Loucy (cell line): ENCODE data around the gene STXBP5.

Source experiments
- H2AFZ ChIP-seq: fragments of 200-600 bp; sonication (generic); 2 replicates; pipeline ENCODE4 v1.6.0; 2016; ENCODE audit warnings: antibody characterized with exemption, mild to moderate bottlenecking, low read length, moderate library complexity
- H3F3A ChIP-seq: fragments of 200-600 bp; 2 replicates; pipeline ENCODE4 v1.6.0; 2016; ENCODE audit warnings: antibody characterized with exemption, low read depth, mild to moderate bottlenecking
- H3K27me3 ChIP-seq: fragments of 200-600 bp; sonication (generic); 2 replicates; pipeline ENCODE4 v1.6.1; 2014; ENCODE audit warnings: low read length, mild to moderate bottlenecking; ENCODE audit not compliant: insufficient read depth, poor library complexity, severe bottlenecking
- H3K36me3 ChIP-seq: fragments of 200-600 bp; sonication (generic); 2 replicates; pipeline ENCODE4 v1.6.1; 2016; ENCODE audit warnings: low read length; ENCODE audit not compliant: insufficient read depth
- H3K4me1 ChIP-seq: fragments of 200-600 bp; sonication (generic); 2 replicates; pipeline ENCODE4 v1.5.1; 2014; ENCODE audit warnings: low read length, mild to moderate bottlenecking; ENCODE audit not compliant: insufficient read depth, poor library complexity, severe bottlenecking
- H3K4me2 ChIP-seq: fragments of 200-600 bp; sonication (generic); 2 replicates; pipeline ENCODE4 v1.6.0; 2014; ENCODE audit warnings: antibody characterized with exemption, low read length, low read depth, mild to moderate bottlenecking; ENCODE audit not compliant: poor library complexity, severe bottlenecking
- H3K4me3 ChIP-seq: fragments of 200-600 bp; sonication (generic); 2 replicates; pipeline ENCODE4 v1.5.1; 2014; ENCODE audit warnings: low read length, mild to moderate bottlenecking, mixed read lengths; ENCODE audit not compliant: poor library complexity, severe bottlenecking
- H3K79me2 ChIP-seq: fragments of 200-600 bp; sonication (generic); 2 replicates; pipeline ENCODE4 v1.6.1; 2014; ENCODE audit warnings: low read length; ENCODE audit not compliant: insufficient read depth
- H3K9ac ChIP-seq: fragments of 200-600 bp; sonication (generic); 2 replicates; pipeline ENCODE4 v1.6.0; 2014; ENCODE audit warnings: mild to moderate bottlenecking, low read depth, low read length, moderate library complexity; ENCODE audit not compliant: poor library complexity, severe bottlenecking
- H3K9me2 ChIP-seq: fragments of 200-600 bp; sonication (generic); replicated peaks from 2 replicates; pipeline ENCODE4 v1.6.1; 2016; ENCODE audit warnings: low read depth, low read length, mixed read lengths
- H3K9me3 ChIP-seq: fragments of 200-600 bp; sonication (generic); 2 replicates; pipeline ENCODE4 v1.6.1; 2014; ENCODE audit warnings: mild to moderate bottlenecking, antibody characterized with exemption, low read length, low read depth; ENCODE audit not compliant: insufficient read depth
- H4K20me1 ChIP-seq: fragments of 200-600 bp; sonication (generic); 2 replicates; pipeline ENCODE4 v1.6.0; 2014; ENCODE audit warnings: antibody characterized with exemption, low read length, mild to moderate bottlenecking; ENCODE audit not compliant: insufficient read depth, poor library complexity, severe bottlenecking
- EZH2phosphoT487 ChIP-seq: fragments of 200-600 bp; IDR thresholded peaks from 2 replicates; pipeline ENCODE4 v1.6.1; 2018; ENCODE audit warnings: antibody characterized with exemption, mild to moderate bottlenecking, moderate library complexity, borderline replicate concordance
- TF ChIP-seq, protein P1 (sequence below): fragments of 200-600 bp; sonication (generic); conservative IDR thresholded peaks from 2 replicates; pipeline ENCODE4 v1.5.1; 2014; ENCODE audit warnings: mild to moderate bottlenecking, antibody characterized with exemption, low read length

Gene STXBP5

DNA sequence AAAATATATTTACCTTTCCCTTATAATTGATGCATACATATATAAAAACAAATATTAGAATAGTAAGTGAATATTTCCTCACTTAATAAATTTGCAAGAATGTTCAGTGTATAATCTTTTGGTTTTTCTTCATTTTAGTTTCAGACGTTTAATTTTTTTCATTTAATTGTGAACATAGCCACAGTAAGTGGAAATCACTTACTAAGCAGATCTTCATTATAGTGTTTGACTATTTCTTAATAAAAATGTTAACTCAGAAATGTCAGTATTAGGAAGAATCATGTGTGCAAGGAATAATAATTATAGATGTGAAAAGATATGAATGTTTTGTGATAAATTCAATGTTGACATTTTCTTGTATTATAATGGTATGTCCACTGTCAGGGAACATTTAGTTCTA lies 27.4 kb downstream of the STXBP5 start:
- Histone ChIP-seq H3K27me3 (no peaks in the 10 kb centered on the region), H2AFZ (no peak overlapping the region), H3K4me2 (no peak overlapping the region), H3F3A (no peaks in the 10 kb centered on the region), H4K20me1 (no peaks in the 10 kb centered on the region), H3K9ac (no peak overlapping the region), H3K4me1 (peaks cover 12% of the 10 kb centered on the region), H3K4me3 (no peak overlapping the region), H3K36me3 (no peaks in the 10 kb centered on the region), H3K79me2 (no peaks in the 10 kb centered on the region), H3K9me2 (no peaks in the 10 kb centered on the region), H3K9me3 (no peaks in the 10 kb centered on the region)
- TF ChIP-seq, protein P1, sequence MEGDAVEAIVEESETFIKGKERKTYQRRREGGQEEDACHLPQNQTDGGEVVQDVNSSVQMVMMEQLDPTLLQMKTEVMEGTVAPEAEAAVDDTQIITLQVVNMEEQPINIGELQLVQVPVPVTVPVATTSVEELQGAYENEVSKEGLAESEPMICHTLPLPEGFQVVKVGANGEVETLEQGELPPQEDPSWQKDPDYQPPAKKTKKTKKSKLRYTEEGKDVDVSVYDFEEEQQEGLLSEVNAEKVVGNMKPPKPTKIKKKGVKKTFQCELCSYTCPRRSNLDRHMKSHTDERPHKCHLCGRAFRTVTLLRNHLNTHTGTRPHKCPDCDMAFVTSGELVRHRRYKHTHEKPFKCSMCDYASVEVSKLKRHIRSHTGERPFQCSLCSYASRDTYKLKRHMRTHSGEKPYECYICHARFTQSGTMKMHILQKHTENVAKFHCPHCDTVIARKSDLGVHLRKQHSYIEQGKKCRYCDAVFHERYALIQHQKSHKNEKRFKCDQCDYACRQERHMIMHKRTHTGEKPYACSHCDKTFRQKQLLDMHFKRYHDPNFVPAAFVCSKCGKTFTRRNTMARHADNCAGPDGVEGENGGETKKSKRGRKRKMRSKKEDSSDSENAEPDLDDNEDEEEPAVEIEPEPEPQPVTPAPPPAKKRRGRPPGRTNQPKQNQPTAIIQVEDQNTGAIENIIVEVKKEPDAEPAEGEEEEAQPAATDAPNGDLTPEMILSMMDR: no peak
- no peak for TF ChIP-seq EZH2phosphoT487

DNA sequence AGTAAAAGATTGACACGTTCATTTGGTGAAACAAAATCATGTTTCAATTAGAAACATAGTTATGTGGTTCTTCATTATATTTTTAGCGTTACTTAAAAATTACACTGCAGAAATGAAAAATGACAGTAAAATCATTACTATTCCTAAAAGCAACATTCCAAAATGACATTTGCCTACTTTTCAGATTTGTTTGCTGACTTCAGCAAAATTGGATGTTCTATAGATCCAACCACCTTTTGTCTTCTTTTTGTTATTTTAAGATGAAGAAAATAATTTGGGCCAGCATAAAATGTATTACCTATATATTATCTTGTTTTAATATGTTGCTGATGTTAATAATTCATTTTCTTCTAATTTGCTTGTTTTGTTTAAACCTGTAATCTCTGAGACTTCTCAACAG lies 30.5 kb downstream of the STXBP5 start:
- H3K36me3 ChIP-seq: peaks cover 5% of the 10 kb centered on the region; the same call in 1 of the 2 replicates
- H3K4me2 ChIP-seq: no peak overlapping the region
- TF ChIP-seq, protein P1: no peak
- TF ChIP-seq EZH2phosphoT487: no peak
- no peaks in the 10 kb centered on the region for H3K27me3 ChIP-seq
- no peaks in the 10 kb centered on the region for H3K79me2 ChIP-seq
- no peak overlapping the region for H3K4me3 ChIP-seq
- H3K9ac ChIP-seq: no peak overlapping the region
- H3K9me2 ChIP-seq: no peaks in the 10 kb centered on the region
- no peaks in the 10 kb centered on the region for H4K20me1 ChIP-seq
- no peaks in the 10 kb centered on the region for H3K9me3 ChIP-seq
- H2AFZ ChIP-seq: no peak overlapping the region
- H3F3A ChIP-seq: no peaks in the 10 kb centered on the region
- H3K4me1 ChIP-seq: no peaks in the 10 kb centered on the region

DNA sequence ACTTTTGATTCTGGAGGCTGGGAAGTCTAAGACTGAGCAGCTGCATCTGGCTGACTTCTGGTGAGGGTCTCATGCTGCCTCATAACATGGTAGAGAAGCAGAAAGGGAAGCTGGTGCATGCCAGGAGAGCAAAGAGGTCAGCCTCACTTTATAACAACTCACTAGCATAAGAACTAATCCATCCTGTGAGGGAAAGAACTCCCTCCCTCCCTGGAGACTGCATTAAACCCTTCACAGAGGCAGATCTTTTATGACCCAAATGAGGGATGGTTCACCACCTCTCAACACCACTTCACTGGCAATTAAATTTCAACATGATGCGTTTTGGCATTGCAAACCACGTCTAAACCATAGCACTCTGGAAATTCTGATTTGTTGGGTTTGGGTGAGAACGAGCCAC lies 33.9 kb downstream of the STXBP5 start:
- H3K36me3 ChIP-seq: peaks cover 6% of the 10 kb centered on the region; the same call in 1 of the 2 replicates

More for the DNA sequence above, 33.9 kb downstream of the STXBP5 start:
- H3K9me2 ChIP-seq: no peaks in the 10 kb centered on the region
- no peak for TF ChIP-seq EZH2phosphoT487
- TF ChIP-seq, protein P1: no peak
- no peaks in the 10 kb centered on the region for H3F3A ChIP-seq
- no peak overlapping the region for H2AFZ ChIP-seq
- H3K27me3 ChIP-seq: no peaks in the 10 kb centered on the region
- no peaks in the 10 kb centered on the region for H3K4me1 ChIP-seq
- H3K79me2 ChIP-seq: no peaks in the 10 kb centered on the region
- no peak overlapping the region for H3K9ac ChIP-seq
- H4K20me1 ChIP-seq: no peaks in the 10 kb centered on the region
- H3K4me2 ChIP-seq: no peak overlapping the region
- no peaks in the 10 kb centered on the region for H3K9me3 ChIP-seq
- H3K4me3 ChIP-seq: no peak overlapping the region
